Measurements from ENCODE around the gene SENP2. TPM values are rescaled to one million over a fixed set of nuclear protein-coding genes. Genes with fewer than 3 reads are reported as not detected.

Gene SENP2
- total RNA-seq, 1 experiment from 2014 or later: 46.4 TPM

GRCh38 chr3:185653949-185654757 lies 68.1 kb downstream of the SENP2 start:
- no peaks in the 10 kb centered on the region for H3K9me2 ChIP-seq (replicated peaks; ENCODE audit: low read length)
- no peak overlapping the region for H3K4me2 ChIP-seq (ENCODE audit: low read length)
- POLR2A ChIA-PET (ENCODE audit: unreplicated experiment): no interaction called here
- no peak for ATAC-seq
- H3K27ac ChIP-seq (ENCODE audit: low read length): no peak overlapping the region
- CTCF ChIA-PET: no interaction called here
- no peak overlapping the region for H2AFZ ChIP-seq (ENCODE audit: low read length)
- no peaks in the 10 kb centered on the region for H3K9me3 ChIP-seq (ENCODE audit: low read length)
- no peak overlapping the region for H3K4me3 ChIP-seq (ENCODE audit: low read length)
- peaks cover 38% of the 10 kb centered on the region for H3K4me1 ChIP-seq (ENCODE audit: insufficient read depth, low read length)
- H3F3A ChIP-seq (ENCODE audit: low read length, unreplicated experiment): peaks cover 9% of the 10 kb centered on the region
- TF ChIP-seq CTCF (conservative IDR thresholded peaks at IDR 0.05; ENCODE audit: low read depth, low read length): no peak
- TF ChIP-seq EZH2phosphoT487 (IDR thresholded peaks at IDR 0.05; ENCODE audit: borderline replicate concordance, low read length): no peak
- intact Hi-C loops (cut with micrococcal nuclease): no loop called here
- no peak for DNase-seq
- H3K27me3 ChIP-seq (ENCODE audit: low read length): no peaks in the 10 kb centered on the region
- H3K9ac ChIP-seq (ENCODE audit: low read length): no peak overlapping the region
- peaks cover 33% of the 10 kb centered on the region for H3K36me3 ChIP-seq (ENCODE audit: low read depth, low read length)
- no peaks in the 10 kb centered on the region for H4K20me1 ChIP-seq (ENCODE audit: low read length)
- H3K79me2 ChIP-seq (ENCODE audit: low read length): no peaks in the 10 kb centered on the region
- no TSS peak for BruUV-seq (replicated peaks)

- no TSS peak for BruUV-seq (replicated peaks)
- Histone ChIP-seq H3K27me3 (ENCODE audit: low read length) (no peaks in the 10 kb centered on the region), H3K36me3 (ENCODE audit: low read depth, low read length) (peaks cover 27% of the 10 kb centered on the region), H3K4me3 (ENCODE audit: low read length) (no peak overlapping the region), H3K79me2 (ENCODE audit: low read length) (no peaks in the 10 kb centered on the region), H3K9me3 (ENCODE audit: low read length) (no peaks in the 10 kb centered on the region), H3K27ac (ENCODE audit: low read length) (no peak overlapping the region), H3K9me2 (replicated peaks; ENCODE audit: low read length) (no peaks in the 10 kb centered on the region), H2AFZ (ENCODE audit: low read length) (no peak overlapping the region), H3K4me1 (ENCODE audit: insufficient read depth, low read length) (peaks cover 44% of the 10 kb centered on the region), H3F3A (ENCODE audit: low read length, unreplicated experiment) (peaks cover 9% of the 10 kb centered on the region), H3K9ac (ENCODE audit: low read length) (no peak overlapping the region), H4K20me1 (ENCODE audit: low read length) (no peaks in the 10 kb centered on the region), H3K4me2 (ENCODE audit: low read length) (no peak overlapping the region)
- intact Hi-C loops (cut with micrococcal nuclease): no loop called here
- DNase-seq (no peak), ATAC-seq (no peak)
- ChIA-PET POLR2A (ENCODE audit: unreplicated experiment) (no interaction called here), CTCF (no interaction called here)
- TF ChIP-seq CTCF (conservative IDR thresholded peaks at IDR 0.05; ENCODE audit: low read depth, low read length): no peak
- TF ChIP-seq EZH2 (IDR thresholded peaks at IDR 0.05; ENCODE audit: low read length, unreplicated experiment): no peak
- TF ChIP-seq EZH2phosphoT487 (IDR thresholded peaks at IDR 0.05; ENCODE audit: borderline replicate concordance, low read length): no peak
Measured at GRCh38 chr3:185654758-185655145, 68.7 kb downstream of the SENP2 start.

Measured in PC-3 (cell line).